Trophoblast cell (in vitro differentiated cells and primary cell): ENCODE results near the gene RHEX.

ENCODE experiments used
- DNase-seq, 2 donors: peaks; one replicate each; pipeline ENCODE4 v3.0.0-alpha.2; 2016
- H2AFZ ChIP-seq: 2 replicates; pipeline ENCODE4 v1.6.1; 2013; ENCODE audit warnings: low read length, moderate library complexity, mild to moderate bottlenecking; ENCODE audit not compliant: insufficient read depth, poor library complexity
- H2AK5ac ChIP-seq: 2 replicates; pipeline ENCODE4 v1.6.1; 2013; ENCODE audit warnings: mild to moderate bottlenecking, low read length
- H2BK120ac ChIP-seq: 2 replicates; pipeline ENCODE4 v1.6.1; 2013; ENCODE audit warnings: low read length, mild to moderate bottlenecking, moderate library complexity; ENCODE audit not compliant: insufficient read depth, poor library complexity
- H2BK12ac ChIP-seq: 2 replicates; pipeline ENCODE4 v1.6.1; 2013; ENCODE audit warnings: mild to moderate bottlenecking, low read length, moderate library complexity
- H2BK5ac ChIP-seq: 2 replicates; pipeline ENCODE4 v1.6.1; 2013; ENCODE audit warnings: low read length, low read depth, moderate library complexity, mild to moderate bottlenecking; ENCODE audit not compliant: poor library complexity
- H3K14ac ChIP-seq: 2 replicates; pipeline ENCODE4 v1.6.1; 2013; ENCODE audit warnings: mild to moderate bottlenecking, low read length
- H3K18ac ChIP-seq: 2 replicates; pipeline ENCODE4 v1.6.1; 2013; ENCODE audit warnings: mild to moderate bottlenecking, low read length
- H3K23ac ChIP-seq: 2 replicates; pipeline ENCODE4 v1.6.1; 2013; ENCODE audit warnings: low read length
- H3K27ac ChIP-seq: 2 replicates; pipeline ENCODE4 v1.5.1; 2013; ENCODE audit warnings: low read depth, mild to moderate bottlenecking, inconsistent platforms, low read length, moderate library complexity
- H3K27me3 ChIP-seq: 2 replicates; pipeline ENCODE4 v1.6.1; 2013; ENCODE audit warnings: inconsistent platforms, mild to moderate bottlenecking, low read length, moderate library complexity; ENCODE audit not compliant: insufficient read depth
- H3K36me3 ChIP-seq, 2 experiments: 1 replicate in 1 of 2; 2 replicates in 1 of 2; pipeline ENCODE4 v1.6.1; 2013; ENCODE audit warnings: low read length in 2 of 2, mild to moderate bottlenecking in 2 of 2, moderate library complexity in 1 of 2; ENCODE audit not compliant: insufficient read depth in 2 of 2, control insufficient read depth in 1 of 2
- H3K4ac ChIP-seq: 2 replicates; pipeline ENCODE4 v1.6.1; 2013; ENCODE audit warnings: low read depth, mild to moderate bottlenecking, low read length, moderate library complexity
- H3K4me1 ChIP-seq, 2 experiments: 1 replicate in 1 of 2; 2 replicates in 1 of 2; pipeline ENCODE4 v1.6.1; 2013; ENCODE audit warnings: low read length in 2 of 2, mild to moderate bottlenecking in 2 of 2, moderate library complexity in 1 of 2; ENCODE audit not compliant: insufficient read depth in 2 of 2, control insufficient read depth in 1 of 2
- H3K4me2 ChIP-seq: 2 replicates; pipeline ENCODE4 v1.6.1; 2013; ENCODE audit warnings: inconsistent platforms, mild to moderate bottlenecking, low read length, moderate library complexity
- H3K4me3 ChIP-seq: 2 replicates; pipeline ENCODE4 v1.5.1; 2013; ENCODE audit warnings: mild to moderate bottlenecking, low read depth, low read length, inconsistent platforms
- H3K79me1 ChIP-seq: one replicate; pipeline ENCODE4 v1.6.1; 2013; ENCODE audit warnings: low read length
- H3K79me2 ChIP-seq: 2 replicates; pipeline ENCODE4 v1.6.1; 2013; ENCODE audit warnings: low read length, mild to moderate bottlenecking; ENCODE audit not compliant: control insufficient read depth, insufficient read depth, poor library complexity
- H3K9ac ChIP-seq: 2 replicates; pipeline ENCODE4 v1.6.1; 2013; ENCODE audit warnings: mild to moderate bottlenecking, low read length
- H3K9me3 ChIP-seq: 2 replicates; pipeline ENCODE4 v1.6.1; 2013; ENCODE audit warnings: low read depth, mild to moderate bottlenecking, control low read depth, inconsistent platforms, low read length; ENCODE audit not compliant: insufficient read depth
- H4K12ac ChIP-seq: 2 replicates; pipeline ENCODE4 v1.6.1; 2013; ENCODE audit warnings: low read depth, mild to moderate bottlenecking, low read length, moderate library complexity
- H4K8ac ChIP-seq: 2 replicates; pipeline ENCODE4 v1.6.1; 2013; ENCODE audit warnings: low read depth, mild to moderate bottlenecking, low read length, moderate library complexity
- H4K91ac ChIP-seq: one replicate; pipeline ENCODE4 v1.6.1; 2013; ENCODE audit warnings: low read depth, mild to moderate bottlenecking, low read length, moderate library complexity
- WGBS: extraction: QIAGEN DNeasy Blood & Tissue Kit; methylation state at CpG from one replicate; pipeline ENCODE4 v1.1.7; 2013; ENCODE audit warnings: missing lambda C conversion rate; ENCODE audit not compliant: insufficient read length, insufficient coverage; ENCODE audit errors: extremely low coverage; 5-methylcytosine and 5-hydroxymethylcytosine counted together

Gene RHEX

GRCh38 chr1:206065547-206066145, 12.7 kb downstream of the RHEX start:
- no peak overlapping the region for H4K8ac ChIP-seq
- H3K23ac ChIP-seq = no peak overlapping the region
- H3K4me2 ChIP-seq = no peak overlapping the region
- no peak overlapping the region for H3K4me3 ChIP-seq
- no peak overlapping the region for H3K27ac ChIP-seq
- WGBS = no CpG with 5 or more reads among the region's 4 CpGs
- no peak overlapping the region for H2AK5ac ChIP-seq
- H2AFZ ChIP-seq = no peak overlapping the region
- no peak for DNase-seq
- no peak overlapping the region for H2BK12ac ChIP-seq
- no peak overlapping the region for H2BK120ac ChIP-seq
- no peak overlapping the region for H3K9ac ChIP-seq
- peaks cover 4 to 5% of the 10 kb centered on the region in 2 experiments for H3K4me1 ChIP-seq
- no peak overlapping the region for H3K4ac ChIP-seq
- H3K79me2 ChIP-seq = peaks cover under 1% of the 10 kb centered on the region
- H4K12ac ChIP-seq = no peak overlapping the region
- H4K91ac ChIP-seq = no peak overlapping the region
- peaks cover 3% of the 10 kb centered on the region for H3K9me3 ChIP-seq
- H3K36me3 ChIP-seq = no peaks in the 10 kb centered on the region
- no peak overlapping the region for H3K18ac ChIP-seq
- no peak overlapping the region for H2BK5ac ChIP-seq
- H3K27me3 ChIP-seq = no peaks in the 10 kb centered on the region
- peaks cover 2% of the 10 kb centered on the region for H3K79me1 ChIP-seq
- no peak overlapping the region for H3K14ac ChIP-seq

GRCh38 chr1:206066479-206067171, 13.7 kb downstream of the RHEX start:
- WGBS = no CpG with 5 or more reads among the region's 6 CpGs

GRCh38 chr1:206067486-206068227, 14.7 kb downstream of the RHEX start:
- Histone ChIP-seq H3K14ac (no peak overlapping the region), H4K12ac (no peak overlapping the region), H2AK5ac (no peak overlapping the region), H4K91ac (no peak overlapping the region), H3K4me1 (peaks cover 0 to 4% of the 10 kb centered on the region in 2 experiments), H2BK5ac (no peak overlapping the region), H3K27ac (no peak overlapping the region), H2BK12ac (no peak overlapping the region), H3K79me1 (peaks cover under 1% of the 10 kb centered on the region), H3K4ac (no peak overlapping the region), H3K36me3 (no peaks in the 10 kb centered on the region), H3K4me2 (no peak overlapping the region), H3K79me2 (no peaks in the 10 kb centered on the region), H2BK120ac (no peak overlapping the region), H3K27me3 (no peaks in the 10 kb centered on the region), H4K8ac (no peak overlapping the region), H2AFZ (no peak overlapping the region), H3K23ac (no peak overlapping the region), H3K9me3 (peaks cover under 1% of the 10 kb centered on the region), H3K9ac (no peak overlapping the region), H3K4me3 (no peak overlapping the region), H3K18ac (no peak overlapping the region)
- no CpG with 5 or more reads among the region's 8 CpGs for WGBS
- no peak for DNase-seq

More at GRCh38 chr1:206066479-206067171, 13.7 kb downstream of the RHEX start:
- H3K18ac ChIP-seq = no peak overlapping the region
- no peak overlapping the region for H2BK5ac ChIP-seq
- H4K91ac ChIP-seq = no peak overlapping the region
- no peaks in the 10 kb centered on the region for H3K27me3 ChIP-seq
- no peak overlapping the region for H2AK5ac ChIP-seq
- no peaks in the 10 kb centered on the region for H3K36me3 ChIP-seq
- H3K9me3 ChIP-seq = peaks cover 3% of the 10 kb centered on the region
- H3K4me1 ChIP-seq = peaks cover 0 to 4% of the 10 kb centered on the region in 2 experiments
- H4K12ac ChIP-seq = no peak overlapping the region
- no peak overlapping the region for H2BK12ac ChIP-seq
- H3K14ac ChIP-seq = no peak overlapping the region
- peaks cover 2% of the 10 kb centered on the region for H3K79me1 ChIP-seq
- H3K4me3 ChIP-seq = no peak overlapping the region
- no peak overlapping the region for H3K27ac ChIP-seq
- no peak overlapping the region for H2BK120ac ChIP-seq
- H3K79me2 ChIP-seq = no peaks in the 10 kb centered on the region
- H3K23ac ChIP-seq = no peak overlapping the region
- no peak overlapping the region for H3K9ac ChIP-seq
- no peak overlapping the region for H3K4ac ChIP-seq
- H3K4me2 ChIP-seq = no peak overlapping the region
- H2AFZ ChIP-seq = no peak overlapping the region
- DNase-seq = no peak
- H4K8ac ChIP-seq = no peak overlapping the region

GRCh38 chr1:206068314-206068713, 15.3 kb downstream of the RHEX start:
- no peak overlapping the region for H3K14ac ChIP-seq
- no peaks in the 10 kb centered on the region for H3K79me1 ChIP-seq
- no peak overlapping the region for H3K27ac ChIP-seq
- H2BK5ac ChIP-seq = no peak overlapping the region
- no peaks in the 10 kb centered on the region for H3K27me3 ChIP-seq
- H2AFZ ChIP-seq = no peak overlapping the region
- no peaks in the 10 kb centered on the region for H3K36me3 ChIP-seq
- no peak overlapping the region for H2AK5ac ChIP-seq
- H2BK120ac ChIP-seq = no peak overlapping the region
- no peaks in the 10 kb centered on the region for H3K9me3 ChIP-seq
- H4K8ac ChIP-seq = no peak overlapping the region
- no peaks in the 10 kb centered on the region for H3K79me2 ChIP-seq
- no peak overlapping the region for H3K4me2 ChIP-seq
- no peak overlapping the region for H3K4me3 ChIP-seq
- no peak overlapping the region for H3K9ac ChIP-seq
- no peak overlapping the region for H3K4ac ChIP-seq
- no peak overlapping the region for H3K18ac ChIP-seq
- no peak for DNase-seq
- no CpG with 5 or more reads among the region's 1 CpG for WGBS
- no peak overlapping the region for H3K23ac ChIP-seq
- H2BK12ac ChIP-seq = no peak overlapping the region
- H4K12ac ChIP-seq = no peak overlapping the region
- peaks cover 0 to 4% of the 10 kb centered on the region in 2 experiments for H3K4me1 ChIP-seq
- no peak overlapping the region for H4K91ac ChIP-seq
